Activated CD4-positive, alpha-beta T cell treated with anti-CD3 and anti-CD28 coated beads, Interleukin-2, amount 50 U/mL, for 24 hours (primary cell): ENCODE results near the gene INAFM1.

Source experiments
- DNase-seq, 2 donors: peaks; one replicate each; pipeline ENCODE4 v3.0.0-alpha.2; 2020; ENCODE audit warnings: low read depth in 1 of 2, low spot score in 1 of 2

The INAFM1 gene

GRCh38 chr19:47309038-47309437 is 34.4 kb downstream of the INAFM1 start:
- no peak for DNase-seq

- no peak for DNase-seq
These were observed 34.9 kb downstream of the INAFM1 start, which contains the start of gene C5AR1 for GRCh38 chr19:47309608-47310007. C5AR1 (plus strand) TSS chr19:47309861; CDS start chr19:47309896, 35 bp downstream.

GRCh38 chr19:47310323-47310722 is 35.6 kb downstream of the INAFM1 start:
- DNase-seq = no peak

DNA sequence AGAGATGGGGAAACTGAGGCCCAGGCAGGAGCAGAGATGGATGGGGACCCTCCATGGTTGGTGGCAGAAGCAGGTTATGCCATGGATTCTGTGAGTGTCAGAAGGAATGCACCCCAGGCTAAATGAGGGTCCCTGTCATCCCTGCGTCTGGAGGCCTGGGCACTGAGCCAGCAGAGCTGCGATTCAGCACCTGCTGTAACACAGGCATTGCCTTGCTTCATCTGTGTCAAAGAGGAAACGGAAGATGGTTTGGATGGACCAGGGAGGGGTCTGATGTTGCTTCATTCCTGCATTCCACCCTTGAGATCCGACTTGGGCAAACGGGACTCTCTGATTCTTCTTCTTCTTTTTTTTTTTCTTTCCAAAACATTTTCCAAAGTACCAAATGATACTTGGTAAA is 36.1 kb downstream of the INAFM1 start:
- DNase-seq = no peak

DNA sequence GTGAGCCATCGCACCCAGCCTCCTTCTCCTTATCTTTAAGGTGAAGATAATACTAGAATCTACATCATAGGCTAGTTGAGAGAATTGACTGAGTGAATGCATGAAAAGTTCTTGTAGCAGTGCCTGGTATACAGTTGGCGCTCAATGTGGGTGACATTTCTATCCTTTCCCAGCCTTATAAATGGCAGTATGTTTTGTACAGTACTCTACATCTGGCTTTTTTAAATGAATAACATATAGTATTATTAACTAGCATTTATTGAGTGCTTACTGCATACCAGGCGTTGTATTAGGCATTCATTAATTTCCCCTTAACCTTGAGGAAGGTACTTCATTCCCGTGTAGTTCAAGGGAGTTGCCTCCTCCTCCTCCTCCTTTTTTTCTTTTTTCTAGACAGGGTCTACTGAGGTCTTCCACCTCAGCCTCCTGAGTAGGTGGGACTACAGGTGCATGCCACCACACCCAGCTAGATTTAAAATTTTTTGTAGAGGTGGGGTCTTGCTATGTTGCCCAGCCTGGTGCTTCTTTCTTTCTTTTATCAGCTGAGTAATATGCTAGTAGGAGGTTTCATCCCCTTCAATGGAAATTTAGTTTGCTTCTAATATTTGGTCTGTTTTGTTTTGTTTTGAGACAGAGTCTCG is 37.8 kb downstream of the INAFM1 start:
- no peak for DNase-seq

GRCh38 chr19:47313754-47314295 is 39.1 kb downstream of the INAFM1 start:
- no peak for DNase-seq

GRCh38 chr19:47315125-47315821 is 40.6 kb downstream of the INAFM1 start:
- DNase-seq = peak in 1 of 2 donors; percentile 5

DNA sequence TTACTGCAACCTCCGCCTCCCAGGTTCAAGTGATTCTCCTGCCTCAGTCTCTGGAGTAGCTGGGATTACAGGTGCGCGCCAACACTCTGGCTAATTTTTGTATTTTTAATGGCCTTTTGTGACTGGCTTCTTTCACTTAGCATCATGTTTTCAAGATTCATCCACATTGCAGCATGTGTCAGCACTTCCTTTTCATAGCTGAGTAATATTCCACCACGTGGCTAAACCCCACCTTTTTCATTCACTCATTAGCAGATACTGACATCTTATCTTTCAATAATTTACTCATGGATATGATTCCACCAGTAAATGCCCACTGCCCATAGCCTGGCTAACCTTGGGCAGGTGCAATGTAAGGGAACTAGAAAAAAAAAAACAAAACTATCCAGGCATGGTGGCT is 41.8 kb downstream of the INAFM1 start:
- no peak for DNase-seq

GRCh38 chr19:47319923-47320871 is 45.5 kb downstream of the INAFM1 start:
- DNase-seq = no peak

GRCh38 chr19:47321630-47322029 is 46.9 kb downstream of the INAFM1 start:
- DNase-seq = no peak

GRCh38 chr19:47322058-47322457 is 47.4 kb downstream of the INAFM1 start:
- no peak for DNase-seq

GRCh38 chr19:47323409-47323808 is 48.7 kb downstream of the INAFM1 start:
- no peak for DNase-seq

- DNase-seq = no peak
These were observed 49.2 kb downstream of the INAFM1 start for GRCh38 chr19:47323872-47324271.

GRCh38 chr19:47324502-47324901 is 49.8 kb downstream of the INAFM1 start:
- no peak for DNase-seq
